SK-MEL-5 (cell line): ENCODE measurements around the gene MBD2. TPM values are rescaled to one million over a fixed set of nuclear protein-coding genes. Genes with fewer than 3 reads are reported as not detected.

ENCODE experiments used
- DNase-seq: peaks from one replicate; pipeline ENCODE4 v3.0.0-alpha.2; 2016; ENCODE audit warnings: low read depth, low spot score
- in situ Hi-C: cut with HindIII; loops from 2 replicates; pipeline ENCODE4 v1.10.0; 2016; ENCODE audit warnings: low sequenced_read_pairs, high pct_unique_total_duplicates, low pct_unique_long_range_greater_than_20kb
- total RNA-seq: library from RNA; depleted of rRNA; stranded (reverse); fragments of >200 nt; shearing (Covaris generic); gene quantifications from 2 replicates; pipeline ENCODE4 v1.2.3, GENCODE V29; 2014

Gene MBD2
- total RNA-seq, 1 experiment from 2014 or later, result 18.3 TPM

GRCh38 chr18:54169431-54170403 is 54.8 kb downstream of the MBD2 start:
- DNase-seq, result no peak
- in situ Hi-C loops, result no loop called here

DNA sequence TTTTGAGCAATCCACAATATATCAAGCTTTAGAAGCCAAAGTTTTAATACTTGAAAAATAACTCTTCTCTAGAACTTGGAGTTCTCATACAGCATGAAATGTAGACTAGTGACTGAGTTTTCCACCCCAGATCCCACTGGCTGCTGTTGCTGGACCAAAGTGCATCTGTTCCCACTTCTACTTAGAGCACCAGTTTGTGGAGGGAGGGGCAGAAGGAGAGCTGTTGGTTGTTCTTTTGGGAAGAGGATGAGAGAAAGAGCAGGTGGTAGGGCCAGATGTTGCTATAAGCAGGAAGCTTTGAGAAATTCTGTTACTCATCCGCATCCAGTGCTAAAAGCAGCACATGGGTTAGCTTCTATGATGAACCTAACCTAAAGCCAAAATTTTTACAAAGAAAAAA is 59.0 kb downstream of the MBD2 start:
- in situ Hi-C loops, result no loop called here

DNA sequence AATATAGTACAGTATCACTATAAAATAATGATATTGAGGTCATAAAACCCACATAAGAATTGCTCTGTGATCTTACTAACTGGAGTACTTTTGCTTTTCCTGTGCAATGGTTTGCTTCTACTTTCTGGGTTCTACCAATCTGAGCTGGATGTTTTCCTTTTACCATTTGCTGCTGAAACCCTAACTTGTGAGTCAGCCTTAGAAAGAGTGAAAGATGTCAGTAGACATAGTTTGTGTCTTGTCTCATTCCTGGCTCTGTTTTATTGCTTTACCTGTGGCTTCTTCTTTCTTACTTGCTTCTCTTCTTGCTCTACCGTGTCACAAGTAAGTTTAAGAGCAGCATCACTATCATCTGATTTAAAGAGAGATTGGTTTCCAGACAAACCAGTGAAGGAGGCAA is 61.0 kb downstream of the MBD2 start:
- DNase-seq, result no peak
- in situ Hi-C loops, result no loop called here

More for the DNA sequence above, 59.0 kb downstream of the MBD2 start:
- no peak for DNase-seq

DNA sequence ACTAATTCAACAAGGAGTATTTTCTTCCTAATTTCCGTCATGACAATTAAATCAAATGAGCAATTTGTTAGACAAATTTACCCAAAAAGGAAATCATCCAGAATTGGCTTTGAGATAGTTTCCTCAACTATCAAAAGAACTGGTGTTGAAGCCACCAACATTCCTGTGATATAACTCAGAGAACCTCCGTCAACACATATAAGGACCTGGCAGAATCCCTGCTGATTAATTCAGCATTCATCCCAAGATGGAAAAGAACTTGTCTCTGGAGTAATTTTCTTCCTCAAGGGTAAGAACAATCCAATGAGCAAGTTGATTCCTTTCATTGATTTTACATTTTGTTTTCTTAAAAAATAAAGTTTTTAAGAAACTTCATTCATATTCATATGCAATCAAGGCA is 62.0 kb downstream of the MBD2 start:
- no peak for DNase-seq
- in situ Hi-C loops, result no loop called here

- in situ Hi-C loops, result no loop called here
- no peak for DNase-seq
Observed at GRCh38 chr18:54161267-54161666, 63.2 kb downstream of the MBD2 start.

GRCh38 chr18:54159906-54160305 is 64.6 kb downstream of the MBD2 start:
- in situ Hi-C loops, result no loop called here
- no peak for DNase-seq

GRCh38 chr18:54157646-54158385 is 66.7 kb downstream of the MBD2 start:
- in situ Hi-C loops, result no loop called here
- DNase-seq, result no peak

- no peak for DNase-seq
- in situ Hi-C loops, result no loop called here
Observed at GRCh38 chr18:54155412-54155811, 69.1 kb downstream of the MBD2 start.

DNA sequence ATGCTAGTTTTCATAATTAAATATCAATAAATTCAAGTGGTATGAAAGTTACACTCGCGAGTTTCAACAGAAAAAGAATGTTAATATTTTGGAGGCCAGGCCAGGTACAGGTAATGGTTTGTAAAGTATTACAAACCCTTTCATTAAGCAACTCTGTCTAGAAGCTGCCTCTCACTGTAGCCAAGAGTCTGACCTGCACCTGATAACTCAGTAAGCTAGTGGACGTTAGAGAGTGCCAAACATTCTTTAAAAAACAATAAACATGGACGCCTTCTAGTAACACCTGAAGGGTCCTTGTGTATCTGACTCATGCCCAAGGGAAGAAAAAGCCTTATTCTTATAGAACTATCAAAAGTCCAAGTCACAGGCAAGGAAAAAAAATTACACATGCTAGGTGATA is 70.2 kb downstream of the MBD2 start:
- in situ Hi-C loops, result no loop called here
- no peak for DNase-seq

DNA sequence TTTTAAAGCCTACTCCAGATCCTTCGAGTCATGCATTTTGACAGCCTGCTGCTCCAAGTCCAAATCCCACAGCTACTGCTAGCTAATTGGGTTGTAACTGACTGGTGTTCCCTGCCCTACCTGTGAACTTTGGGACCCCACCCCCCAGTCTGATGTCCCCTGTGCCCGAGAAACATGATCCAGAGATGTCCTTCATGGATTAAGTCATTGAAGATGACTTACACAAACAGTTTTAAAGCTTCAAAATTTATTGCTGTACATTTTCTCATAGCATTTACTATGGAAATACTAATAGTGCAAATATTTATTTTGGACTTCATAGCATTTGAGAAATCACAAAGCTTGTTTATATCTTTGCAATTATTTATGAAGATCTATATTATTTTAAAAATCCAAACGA is 73.1 kb downstream of the MBD2 start:
- in situ Hi-C loops, result no loop called here
- DNase-seq, result no peak

GRCh38 chr18:54150226-54150625 is 74.2 kb downstream of the MBD2 start:
- in situ Hi-C loops, result no loop called here

GRCh38 chr18:54149078-54149697 is 75.3 kb downstream of the MBD2 start:
- peak; percentile 46 for DNase-seq

More at GRCh38 chr18:54150226-54150625, 74.2 kb downstream of the MBD2 start:
- no peak for DNase-seq

DNA sequence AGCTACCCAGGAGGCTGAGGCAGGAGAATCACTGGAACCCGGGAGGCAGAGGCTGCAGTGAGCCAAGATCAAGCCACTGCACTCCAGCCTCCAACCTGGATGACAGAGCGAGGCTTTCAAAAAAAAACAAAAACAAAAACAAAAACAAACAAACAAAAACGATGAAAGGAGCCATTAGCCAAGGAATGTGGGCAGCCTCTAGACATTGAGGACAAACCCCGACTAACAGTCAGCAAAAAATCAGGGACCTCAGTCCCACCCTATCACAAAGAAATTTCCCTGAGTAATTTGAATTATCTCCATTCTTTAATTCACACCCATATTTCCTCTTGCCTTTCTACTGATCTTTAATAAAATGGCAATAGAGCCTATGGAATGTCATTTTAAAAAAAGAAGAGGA is 75.8 kb downstream of the MBD2 start:
- in situ Hi-C loops, result no loop called here
- DNase-seq, result no peak

More at GRCh38 chr18:54149078-54149697, 75.3 kb downstream of the MBD2 start:
- in situ Hi-C loops, result no loop called here

DNA sequence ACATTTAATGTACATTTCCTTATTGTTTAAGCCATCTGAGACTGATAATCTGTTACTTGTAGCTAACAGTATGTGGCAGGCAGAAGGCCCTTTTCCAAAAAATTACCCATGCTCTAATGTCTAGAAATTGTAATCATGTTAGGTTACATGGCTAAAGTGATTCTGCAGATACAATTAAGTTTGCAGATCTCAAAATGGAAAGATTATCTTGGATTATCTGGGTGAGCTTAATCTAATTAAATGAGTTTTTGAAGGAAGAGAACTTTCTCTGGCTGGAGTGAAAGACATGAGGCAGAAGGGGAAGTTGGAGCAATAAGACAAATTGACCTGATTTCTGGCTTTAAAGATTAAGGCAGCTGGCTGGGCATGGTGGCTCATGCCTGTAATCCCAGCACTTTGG is 76.3 kb downstream of the MBD2 start:
- in situ Hi-C loops, result no loop called here
- DNase-seq, result no peak

DNA sequence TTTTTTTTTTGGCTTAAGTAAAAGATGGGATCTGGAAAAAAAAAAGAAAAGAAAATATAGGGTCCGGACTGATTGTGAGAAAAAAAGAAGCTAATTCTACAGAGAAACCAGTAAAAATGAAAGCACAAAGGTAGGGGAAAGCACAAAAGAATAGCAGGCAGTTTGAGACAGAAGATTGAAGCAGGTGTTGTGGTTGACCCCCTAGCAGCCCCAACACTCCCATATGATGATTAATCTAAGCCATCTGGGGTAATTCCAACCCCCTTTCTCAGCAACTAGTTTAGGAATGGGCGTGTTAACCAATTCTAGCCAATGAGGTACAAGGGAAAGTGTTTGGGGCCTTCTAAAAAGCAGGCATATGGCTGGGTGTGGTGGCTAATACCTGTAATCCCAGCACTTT is 77.0 kb downstream of the MBD2 start:
- in situ Hi-C loops, result no loop called here
- no peak for DNase-seq

- DNase-seq, result no peak
- in situ Hi-C loops, result no loop called here
Observed at GRCh38 chr18:54141041-54141608, 83.3 kb downstream of the MBD2 start.

DNA sequence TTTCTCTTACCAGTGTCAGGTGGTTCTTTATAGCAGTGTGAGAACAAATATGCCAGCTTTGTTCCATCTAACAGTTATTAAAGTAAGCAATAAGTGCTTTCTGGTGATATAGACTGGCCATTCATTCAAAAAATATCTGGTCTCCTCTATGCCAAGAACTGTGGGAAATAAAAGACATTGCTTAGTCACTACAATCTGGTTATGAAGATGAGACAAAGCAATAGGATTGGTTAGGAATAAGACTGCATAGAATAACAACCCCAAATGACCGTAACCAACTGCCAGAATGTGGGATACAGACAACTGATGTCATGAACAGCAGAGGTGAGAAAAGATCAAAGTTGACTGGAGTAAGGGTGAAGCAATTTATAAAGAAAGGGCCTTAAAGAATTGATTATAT is 83.8 kb downstream of the MBD2 start:
- no peak for DNase-seq
- in situ Hi-C loops, result no loop called here

DNA sequence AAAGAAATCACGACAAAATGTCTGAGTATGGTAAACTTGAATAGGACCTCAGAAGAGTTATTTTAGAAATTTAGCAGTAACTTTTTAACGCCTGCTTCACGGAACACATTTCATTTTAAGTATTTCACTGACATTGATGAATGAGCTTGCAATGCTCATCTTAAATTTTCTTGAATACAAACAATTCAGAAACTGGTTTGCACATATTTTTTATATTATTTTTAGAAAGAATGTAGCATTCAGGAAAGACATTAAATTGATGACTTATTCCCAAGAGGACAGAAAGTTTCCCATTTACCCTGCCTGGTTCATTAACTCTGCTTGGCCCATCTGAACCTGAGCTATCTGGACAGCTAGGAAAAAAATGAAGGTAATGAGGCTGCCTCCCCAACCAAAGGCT is 89.3 kb downstream of the MBD2 start:
- DNase-seq, result no peak
- in situ Hi-C loops, result no loop called here
